22Rv1 (cell line): ENCODE measurements around the gene LEMD1.
"Not testable (repeated sequence)": the region's sequence is repeated elsewhere in the genome, so short reads cannot be mapped to it uniquely, and the experiment has no call there.

Experiments
- H3K27ac ChIP-seq: fragments of 450-650 bp; 2 replicates; pipeline ENCODE4 v1.5.1; 2017
- CTCF ChIP-seq: fragments of 450-650 bp; IDR thresholded peaks from 2 replicates; pipeline ENCODE4 v1.5.1; 2017; ENCODE audit warnings: mild to moderate bottlenecking
- ZFX ChIP-seq: fragments of 450-650 bp; IDR thresholded peaks from 2 replicates; pipeline ENCODE4 v1.6.1; 2017; ENCODE audit warnings: antibody characterized with exemption, borderline replicate concordance

The LEMD1 gene

GRCh38 chr1:205369701-205370123, 52.1 kb downstream of the LEMD1 start:
- TF ChIP-seq ZFX (no peak), CTCF (no peak)
- H3K27ac ChIP-seq = no peak overlapping the region

GRCh38 chr1:205368478-205368877, 53.4 kb downstream of the LEMD1 start:
- H3K27ac ChIP-seq = no peak overlapping the region
- TF ChIP-seq ZFX = no peak
- TF ChIP-seq CTCF = no peak

- peak overlapping the region; percentile 27; the same call in 1 of the 2 replicates for H3K27ac ChIP-seq
- TF ChIP-seq CTCF = no peak
- no peak for TF ChIP-seq ZFX
These were observed 55.9 kb downstream of the LEMD1 start for GRCh38 chr1:205365945-205366463.

- H3K27ac ChIP-seq = not testable (repeated sequence)
These were observed 56.8 kb downstream of the LEMD1 start for GRCh38 chr1:205365086-205365485.

- no peak overlapping the region for H3K27ac ChIP-seq
- TF ChIP-seq ZFX (no peak), CTCF (no peak)
These were observed 61.0 kb downstream of the LEMD1 start for GRCh38 chr1:205360891-205361290.

GRCh38 chr1:205359771-205360565, 61.9 kb downstream of the LEMD1 start:
- H3K27ac ChIP-seq = no peak overlapping the region
- TF ChIP-seq ZFX = no peak
- no peak for TF ChIP-seq CTCF

- H3K27ac ChIP-seq = no peak overlapping the region
- no peak for TF ChIP-seq ZFX
- TF ChIP-seq CTCF = no peak
These were observed 63.3 kb downstream of the LEMD1 start for GRCh38 chr1:205358579-205358978.
